GM18861 (cell line): ENCODE measurements around the gene NEO1.

Experiments
- ATAC-seq: cut with Tn5 transposase; IDR thresholded peaks from one replicate; pipeline ENCODE4 v1.9.1; 2021; ENCODE audit not compliant: unreplicated experiment

NEO1 gene

GRCh38 chr15:73028031-73028430 lies 24.2 kb upstream of the NEO1 start:
- no peak for ATAC-seq

- no peak for ATAC-seq
Measured at GRCh38 chr15:73028831-73029451, 23.3 kb upstream of the NEO1 start.

- ATAC-seq: no peak
Measured at GRCh38 chr15:73030122-73030679, 22.1 kb upstream of the NEO1 start.

GRCh38 chr15:73031648-73032047 lies 20.6 kb upstream of the NEO1 start:
- ATAC-seq: no peak

DNA sequence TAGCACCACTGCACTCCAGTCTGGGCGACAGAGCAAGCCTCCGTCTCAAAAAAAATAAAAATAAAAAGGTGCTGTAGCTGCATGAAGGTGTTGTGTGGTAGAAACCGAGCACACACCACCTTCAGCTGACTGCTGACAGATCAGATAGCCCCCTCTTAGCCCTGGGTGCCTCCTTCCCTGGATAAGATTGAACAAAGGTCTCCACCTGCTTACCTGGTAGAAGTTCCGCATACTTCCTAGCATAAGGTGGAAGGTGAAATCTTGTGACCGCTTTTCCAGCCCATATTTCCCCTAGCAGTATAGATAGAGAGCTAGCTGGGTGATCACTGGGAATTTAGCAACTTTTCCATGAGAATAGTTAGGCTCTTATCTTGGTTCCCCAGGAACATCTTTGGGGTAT lies 18.7 kb upstream of the NEO1 start:
- ATAC-seq: no peak

DNA sequence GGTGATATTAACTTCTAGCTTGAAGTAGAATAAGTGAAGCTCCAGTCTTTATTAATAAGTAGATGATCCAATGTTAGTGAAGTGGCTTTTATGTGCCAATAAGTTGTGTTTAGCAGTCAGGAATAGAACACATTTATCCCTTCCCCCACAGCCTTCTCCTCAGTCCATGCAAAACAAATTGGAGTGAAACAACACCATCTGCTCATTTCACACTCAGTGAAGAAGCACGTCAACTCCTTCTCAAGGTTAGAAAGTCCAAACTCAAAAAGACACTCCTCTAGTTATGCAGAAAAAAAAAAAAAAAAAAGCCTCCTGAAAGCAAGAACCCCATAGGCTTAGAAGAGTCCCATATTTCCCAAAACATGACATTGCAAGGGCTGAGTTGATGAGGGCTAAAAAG lies 18.0 kb upstream of the NEO1 start:
- no peak for ATAC-seq

GRCh38 chr15:73035221-73035620 lies 17.0 kb upstream of the NEO1 start:
- ATAC-seq: no peak

GRCh38 chr15:73038220-73038619 lies 14.0 kb upstream of the NEO1 start:
- no peak for ATAC-seq

DNA sequence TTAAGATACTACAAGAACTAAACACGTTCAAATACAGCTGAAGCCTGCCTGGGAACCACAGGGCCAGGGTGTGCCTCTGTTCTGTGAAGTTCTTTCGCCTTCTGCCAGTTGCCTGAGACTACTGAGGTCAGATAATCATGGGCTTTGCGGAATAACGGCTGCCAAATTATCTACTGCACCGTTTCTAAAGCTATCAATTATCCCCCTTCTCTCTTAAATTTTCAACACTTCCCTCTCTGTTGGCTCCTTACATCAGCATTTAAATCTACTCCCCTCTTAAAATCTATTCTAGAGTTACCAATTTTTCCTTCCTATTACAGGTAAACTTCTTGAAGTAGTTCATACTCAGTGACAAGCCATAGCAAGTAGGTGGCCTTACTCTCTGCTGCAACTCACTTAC lies 6.2 kb upstream of the NEO1 start:
- ATAC-seq: no peak

DNA sequence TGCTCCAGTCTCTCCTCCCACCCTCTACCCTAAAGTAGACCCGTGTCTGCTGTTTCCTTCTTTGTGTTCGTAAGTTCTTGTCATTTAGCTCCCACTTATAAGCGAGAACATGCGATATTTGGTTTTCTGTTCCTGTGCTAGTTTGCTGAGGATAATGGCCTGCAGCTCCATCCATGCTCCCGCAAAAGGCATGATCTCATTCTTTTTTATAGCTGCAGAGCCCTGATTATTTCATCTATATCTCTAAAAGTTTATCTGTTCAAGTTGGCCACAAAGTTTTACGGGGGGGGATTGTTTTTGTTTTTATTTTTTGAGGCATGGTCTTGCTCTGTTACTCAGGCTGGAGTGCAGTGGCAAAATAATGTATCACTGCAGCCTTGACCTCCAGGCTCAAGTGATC lies 4.4 kb upstream of the NEO1 start:
- no peak for ATAC-seq

DNA sequence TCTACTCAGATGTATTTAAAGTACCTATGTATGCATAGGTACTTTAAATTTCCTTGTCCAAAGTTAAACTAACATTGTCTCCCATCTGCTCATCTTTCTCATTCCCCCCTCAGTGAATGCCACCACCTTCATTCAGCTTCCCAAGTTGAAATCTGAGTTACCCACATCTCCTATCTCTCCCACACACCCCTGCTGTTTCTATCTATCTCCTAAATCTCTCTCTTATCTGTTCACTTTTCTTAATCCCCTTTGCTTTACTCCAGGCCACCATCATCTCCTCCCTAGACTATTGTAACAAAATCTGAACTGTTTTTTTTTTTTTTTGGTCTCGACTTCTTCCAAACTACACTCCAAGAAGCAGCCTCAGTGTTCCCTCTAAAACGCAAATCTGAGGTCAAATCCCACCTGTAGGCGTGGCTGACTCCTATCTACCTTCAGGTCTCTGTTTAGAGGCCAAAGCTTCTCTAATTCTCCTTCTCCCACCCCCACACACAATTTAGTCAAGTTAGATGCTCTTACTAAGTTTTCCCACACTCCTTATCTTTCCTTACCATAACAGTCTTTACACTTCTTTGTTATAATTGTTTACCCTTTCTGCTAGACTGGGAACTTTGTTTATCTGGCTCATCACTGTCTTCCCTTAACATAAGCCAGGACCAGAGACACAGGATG lies 3.5 kb upstream of the NEO1 start:
- no peak for ATAC-seq

GRCh38 chr15:73049564-73050215 lies 2.6 kb upstream of the NEO1 start:
- no peak for ATAC-seq

DNA sequence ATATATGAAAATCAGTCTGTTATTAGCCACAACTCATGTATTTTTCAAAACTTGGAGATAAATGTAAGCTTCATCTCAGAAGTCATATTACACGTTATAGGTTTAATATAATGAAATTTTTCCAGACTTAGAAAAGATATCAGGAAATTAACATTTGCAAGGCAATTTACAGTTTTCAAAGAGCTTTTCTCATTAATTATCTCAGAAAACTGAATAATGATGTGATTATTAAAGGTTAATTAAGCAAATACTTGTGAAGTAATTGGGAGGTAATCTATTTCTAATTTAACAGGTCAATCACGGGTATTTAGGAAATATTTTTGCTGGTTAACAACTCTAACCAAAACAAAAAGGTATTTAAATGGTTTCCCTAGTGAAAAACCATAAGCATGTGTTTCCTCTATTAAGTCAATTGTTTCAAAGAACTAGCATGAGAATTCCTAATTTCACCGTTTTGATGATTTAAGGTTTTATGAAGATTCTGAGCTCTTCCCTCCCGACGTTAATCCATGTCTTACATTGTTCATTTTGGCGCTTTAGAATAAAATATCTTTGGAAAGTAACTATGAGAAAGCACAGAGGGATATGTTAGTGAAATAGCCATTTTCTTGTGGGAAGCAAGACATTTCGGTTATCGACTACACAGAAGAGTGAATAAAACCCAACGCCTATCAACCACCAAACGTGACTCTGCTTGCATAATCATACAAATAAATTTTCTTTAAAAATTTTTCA lies 1.5 kb upstream of the NEO1 start:
- ATAC-seq: no peak

- ATAC-seq: no peak
Measured at GRCh38 chr15:73051391-73051806, 864 bp upstream of the NEO1 start.

DNA sequence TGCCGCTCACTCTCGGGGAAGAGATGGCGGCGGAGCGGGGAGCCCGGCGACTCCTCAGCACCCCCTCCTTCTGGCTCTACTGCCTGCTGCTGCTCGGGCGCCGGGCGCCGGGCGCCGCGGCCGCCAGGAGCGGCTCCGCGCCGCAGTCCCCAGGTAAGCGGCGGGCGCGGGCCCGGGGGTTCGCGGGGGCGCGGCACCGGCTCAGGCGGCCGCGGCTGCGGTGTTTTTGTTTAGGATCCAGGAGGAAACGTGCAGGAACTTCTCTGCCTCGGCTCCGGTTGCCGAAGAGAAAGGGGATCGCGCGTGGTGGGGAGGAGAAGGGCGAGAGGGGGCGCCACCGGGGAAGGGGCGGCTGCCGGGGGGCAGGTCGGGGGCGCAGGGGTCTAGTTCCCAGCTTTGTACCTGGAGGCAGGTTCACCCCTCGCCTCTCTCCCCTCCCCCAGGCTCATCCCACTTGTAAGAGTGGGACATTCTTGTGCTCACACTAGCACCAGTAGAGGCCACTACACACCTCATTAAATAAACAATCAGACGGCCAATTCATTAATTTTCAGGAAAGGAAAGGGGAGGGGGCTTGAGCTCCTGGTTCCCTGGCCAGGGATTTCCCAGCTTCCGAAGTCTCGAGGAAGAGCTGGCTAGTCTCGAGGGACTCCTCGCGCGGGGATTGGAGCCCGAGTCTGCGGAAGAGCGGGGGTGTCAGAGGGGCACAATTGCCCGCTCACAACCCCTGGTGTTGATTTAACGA lies 562 bp downstream of the NEO1 start:
- no peak for ATAC-seq

DNA sequence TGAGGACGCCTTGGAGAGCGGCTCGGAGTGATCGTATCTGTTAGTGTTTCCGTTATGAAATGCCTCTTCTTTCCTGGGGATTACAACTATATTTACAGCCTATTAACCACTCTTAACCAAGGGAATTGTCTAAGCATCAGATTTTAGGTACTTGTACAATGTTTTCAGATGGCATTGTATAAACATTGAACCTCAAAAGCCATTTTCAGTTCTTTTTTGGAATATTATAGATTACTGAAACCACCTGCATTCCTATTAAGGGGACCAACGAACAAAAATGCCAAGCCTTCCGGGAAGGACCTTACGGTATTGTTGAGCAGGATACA lies 1.1 kb downstream of the NEO1 start:
- ATAC-seq: no peak

- no peak for ATAC-seq
Measured at GRCh38 chr15:73054417-73054953, 2.2 kb downstream of the NEO1 start.

- no peak for ATAC-seq
Measured at GRCh38 chr15:73056460-73056859, 4.2 kb downstream of the NEO1 start.

- ATAC-seq: no peak
Measured at GRCh38 chr15:73058437-73058836, 6.2 kb downstream of the NEO1 start.

GRCh38 chr15:73065114-73065513 lies 12.9 kb downstream of the NEO1 start:
- ATAC-seq: no peak

DNA sequence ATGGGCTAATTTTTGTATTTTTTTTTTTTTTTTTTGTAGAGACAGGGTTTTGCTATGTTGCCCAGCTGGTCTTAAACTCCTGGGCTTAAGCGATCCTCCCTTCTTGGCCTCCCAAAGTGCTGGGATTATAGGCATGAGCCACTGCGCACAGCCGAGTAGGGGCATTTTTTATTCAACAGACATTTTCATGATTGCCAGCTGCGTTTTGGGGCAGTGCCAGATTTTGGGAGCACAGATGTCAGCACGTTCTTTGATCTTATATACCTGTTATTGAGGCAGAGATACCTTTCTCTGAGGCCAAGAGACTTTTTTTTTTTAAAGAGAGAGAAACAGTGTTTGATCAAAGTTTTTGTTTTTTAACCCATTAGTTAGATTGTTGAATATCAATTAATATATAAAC lies 16.8 kb downstream of the NEO1 start:
- ATAC-seq: no peak
